ENCODE results near the gene SLX4IP.

GRCh38 chr20:10668677-10669368, 233.7 kb downstream of the SLX4IP start:
- TF ChIP-seq CTCF (IDR thresholded peaks at IDR 0.05 in 8 of 11, conservative IDR thresholded peaks at IDR 0.05 in 3 of 11) = no peak
- no peak for TF ChIP-seq POLR2A (IDR thresholded peaks at IDR 0.05)
